H1 (cell line): ENCODE data around the gene SLC2A11. TPM values are rescaled to one million over a fixed set of nuclear protein-coding genes. Genes with fewer than 3 reads are reported as not detected.

Source experiments
- CTCF ChIA-PET: fragments of 300-600 bp; sonication (Branson Sonifier 250); formaldehyde crosslinking; loops from one replicate; lab custom pipeline; 2021; ENCODE audit not compliant: partially characterized antibody; lab: Charles Lee
- POLR2A ChIA-PET: fragments of 300-600 bp; sonication (Branson Sonifier 250); formaldehyde crosslinking; loops from one replicate; lab custom pipeline; 2021; ENCODE audit warnings: inconsistent platforms; ENCODE audit not compliant: partially characterized antibody; lab: Charles Lee
- DNase-seq, 2 experiments: peaks; one replicate each; pipeline versions ENCODE4 v3.0.0 to v3.0.0-alpha.2; 2010 to 2022; ENCODE audit warnings: low spot score in 2 of 2, low read depth in 1 of 2, mixed read lengths in 1 of 2
- FAIRE-seq: peaks from 2 replicates; lab custom pipeline; 2011; peaks lifted over from hg19 to GRCh38; lab: Jason Lieb, UNC
- H2AFZ ChIP-seq: 2 replicates; pipeline ENCODE4 v1.8.1; 2012; ENCODE audit warnings: low read length, inconsistent platforms
- H2AK5ac ChIP-seq: 2 replicates; pipeline ENCODE4 v1.6.1; 2013; ENCODE audit warnings: low read depth, low read length
- H2BK120ac ChIP-seq: replicated peaks from 2 replicates; pipeline ENCODE3; 2013; ENCODE audit warnings: low read depth, low read length, inconsistent platforms
- H2BK12ac ChIP-seq: 2 replicates; pipeline ENCODE4 v1.6.1; 2013; ENCODE audit warnings: low read depth, low read length
- H2BK15ac ChIP-seq: 2 replicates; pipeline ENCODE4 v1.6.1; 2013; ENCODE audit warnings: low read length
- H2BK20ac ChIP-seq: 2 replicates; pipeline ENCODE4 v1.6.1; 2013; ENCODE audit warnings: low read length
- H2BK5ac ChIP-seq: 2 replicates; pipeline ENCODE4 v1.6.1; 2013; ENCODE audit warnings: low read depth, low read length
- H3K14ac ChIP-seq: 2 replicates; pipeline ENCODE4 v1.6.1; 2013; ENCODE audit warnings: inconsistent platforms; ENCODE audit not compliant: insufficient read length
- H3K18ac ChIP-seq: 2 replicates; pipeline ENCODE4 v1.6.1; 2013; ENCODE audit warnings: low read length; ENCODE audit errors: extremely low read depth
- H3K23ac ChIP-seq: 2 replicates; pipeline ENCODE4 v1.6.1; 2013; ENCODE audit warnings: inconsistent platforms; ENCODE audit not compliant: insufficient read length
- H3K23me2 ChIP-seq: 2 replicates; pipeline ENCODE4 v1.6.1; 2013; ENCODE audit warnings: low read depth, low read length
- H3K27ac ChIP-seq: 2 replicates; pipeline ENCODE4 v1.6.1; 2011; ENCODE audit warnings: low read depth, low read length, inconsistent platforms
- H3K27me3 ChIP-seq, 4 experiments: replicated peaks in 1 of 4; 1 replicate in 1 of 4; 2 replicates in 3 of 4; pipeline versions ENCODE4 v1.6.1 to v1.8.1; 2011 to 2013; ENCODE audit warnings: low read length in 3 of 4, mild to moderate bottlenecking in 3 of 4, inconsistent platforms in 2 of 4, mixed read lengths in 2 of 4, moderate library complexity in 1 of 4; ENCODE audit not compliant: control insufficient read depth in 3 of 4, insufficient read depth in 3 of 4; ENCODE audit errors: extremely low read depth in 1 of 4
- H3K36me3 ChIP-seq, 4 experiments: 2 replicates each; pipeline versions ENCODE4 v1.6.1 to v1.8.1; 2011 to 2013; ENCODE audit warnings: mild to moderate bottlenecking in 4 of 4, low read length in 3 of 4, moderate library complexity in 2 of 4, control low read depth in 1 of 4, inconsistent platforms in 1 of 4; ENCODE audit not compliant: insufficient read depth in 4 of 4, control insufficient read depth in 2 of 4
- H3K4ac ChIP-seq: replicated peaks from 2 replicates; pipeline ENCODE3; 2013; ENCODE audit warnings: low read length, low read depth, mixed read lengths, inconsistent platforms; ENCODE audit not compliant: insufficient read length
- H3K4me1 ChIP-seq, 4 experiments: replicated peaks in 1 of 4; 1 replicate in 1 of 4; 2 replicates in 3 of 4; pipeline versions ENCODE4 v1.6.1 to v1.8.1; 2011 to 2013; ENCODE audit warnings: low read length in 3 of 4, inconsistent platforms in 2 of 4, mixed read lengths in 1 of 4; ENCODE audit not compliant: insufficient read depth in 4 of 4, control insufficient read depth in 3 of 4
- H3K4me2 ChIP-seq, 2 experiments: 2 replicates each; pipeline versions ENCODE4 v1.6.1 to v1.8.1; 2011 to 2013; ENCODE audit warnings: low read depth in 2 of 2, low read length in 2 of 2, control low read depth in 1 of 2, inconsistent platforms in 1 of 2, mild to moderate bottlenecking in 1 of 2; ENCODE audit not compliant: insufficient read depth in 1 of 2
- H3K4me3 ChIP-seq, 4 experiments: fragments of 200-600, 300-600 bp in 1 of 4; sonication (generic), shearing (Covaris generic), sonication (Bioruptor Twin) in 1 of 4; 2 replicates each; pipeline versions ENCODE4 v1.5.1 to v1.8.1; 2011 to 2016; ENCODE audit warnings: low read length in 4 of 4, low read depth in 3 of 4, control low read depth in 2 of 4, inconsistent platforms in 2 of 4, mild to moderate bottlenecking in 2 of 4, mixed read lengths in 1 of 4, moderate library complexity in 1 of 4; ENCODE audit not compliant: insufficient read depth in 2 of 4; ENCODE audit errors: extremely low read depth in 1 of 4
- H3K56ac ChIP-seq: replicated peaks from 2 replicates; pipeline ENCODE3; 2013; ENCODE audit warnings: low read depth, mild to moderate bottlenecking, mixed read lengths, low read length, inconsistent platforms; ENCODE audit not compliant: insufficient read length
- H3K79me1 ChIP-seq: 2 replicates; pipeline ENCODE4 v1.6.1; 2013; ENCODE audit warnings: low read depth, low read length, control low read depth
- H3K79me2 ChIP-seq, 2 experiments: 2 replicates each; pipeline versions ENCODE4 v1.6.1 to v1.8.1; 2012 to 2013; ENCODE audit warnings: low read length in 2 of 2, mild to moderate bottlenecking in 2 of 2, inconsistent platforms in 1 of 2; ENCODE audit not compliant: insufficient read depth in 2 of 2, control insufficient read depth in 1 of 2
- H3K9ac ChIP-seq, 4 experiments: replicated peaks in 1 of 4; 1 replicate in 1 of 4; 2 replicates in 3 of 4; pipeline versions ENCODE4 v1.6.1 to v1.8.1; 2011 to 2013; ENCODE audit warnings: low read depth in 3 of 4, low read length in 3 of 4, control low read depth in 2 of 4, mild to moderate bottlenecking in 2 of 4, moderate library complexity in 2 of 4, inconsistent platforms in 1 of 4; ENCODE audit errors: extremely low read depth in 1 of 4
- H3K9me3 ChIP-seq, 2 experiments: 2 replicates each; pipeline versions ENCODE4 v1.6.1 to v1.8.1; 2012 to 2013; ENCODE audit warnings: mild to moderate bottlenecking in 2 of 2, moderate library complexity in 2 of 2, control low read depth in 1 of 2, inconsistent platforms in 1 of 2, low read depth in 1 of 2, low read length in 1 of 2, mixed read lengths in 1 of 2; ENCODE audit not compliant: insufficient read depth in 2 of 2
- H4K20me1 ChIP-seq, 2 experiments: replicated peaks in 1 of 2; 2 replicates each; pipeline versions ENCODE3 to v1.8.1; 2011 to 2013; ENCODE audit warnings: inconsistent platforms in 2 of 2, low read length in 2 of 2, mild to moderate bottlenecking in 1 of 2; ENCODE audit not compliant: insufficient read depth in 2 of 2, control insufficient read depth in 1 of 2
- H4K5ac ChIP-seq: 2 replicates; pipeline ENCODE4 v1.6.1; 2013; ENCODE audit warnings: low read length, low read depth, mixed read lengths, inconsistent platforms; ENCODE audit not compliant: insufficient read length
- H4K8ac ChIP-seq: 2 replicates; pipeline ENCODE4 v1.8.0; 2013; ENCODE audit warnings: mild to moderate bottlenecking, moderate library complexity, low read length, inconsistent platforms; ENCODE audit not compliant: insufficient read depth; ENCODE audit errors: extremely low read depth
- H4K91ac ChIP-seq: replicated peaks from 2 replicates; pipeline ENCODE3; 2013; ENCODE audit warnings: low read length, mixed read lengths, inconsistent platforms; ENCODE audit not compliant: insufficient read length
- EP300 ChIP-seq, 2 experiments: IDR thresholded peaks; 1 replicate in 1 of 2; 2 replicates in 1 of 2; pipeline ENCODE4 v1.6.1; 2011 to 2012; ENCODE audit warnings: low read depth in 2 of 2, low read length in 2 of 2, mild to moderate bottlenecking in 2 of 2, borderline replicate concordance in 1 of 2, inconsistent platforms in 1 of 2, moderate library complexity in 1 of 2
- KDM4A ChIP-seq: IDR thresholded peaks from one replicate; pipeline ENCODE4 v1.7.1; 2012; ENCODE audit warnings: low read depth, mild to moderate bottlenecking, moderate library complexity, low read length, inconsistent platforms; ENCODE audit not compliant: severe bottlenecking
- POU5F1 ChIP-seq: IDR thresholded peaks from 2 replicates; pipeline ENCODE4 v1.6.1; 2011; ENCODE audit warnings: low read depth, mild to moderate bottlenecking, low read length, moderate library complexity
- RAD21 ChIP-seq, 2 experiments: IDR thresholded peaks in 1 of 2; conservative IDR thresholded peaks in 1 of 2; 2 replicates each; pipeline ENCODE4 v1.6.1; 2011; ENCODE audit warnings: low read depth in 2 of 2, low read length in 2 of 2, improper control_type of control experiment in 1 of 2, inconsistent platforms in 1 of 2, mild to moderate bottlenecking in 1 of 2, moderate library complexity in 1 of 2
- RBBP5 ChIP-seq: IDR thresholded peaks from 2 replicates; pipeline ENCODE4 v1.7.1; 2012; ENCODE audit warnings: low read depth, mild to moderate bottlenecking, inconsistent platforms, low read length, moderate library complexity, borderline replicate concordance
- RNF2 ChIP-seq: fragments of 200-900, 300-1000 bp; sonication (generic); IDR thresholded peaks from 2 replicates; pipeline ENCODE4 v1.7.1; 2016; ENCODE audit warnings: borderline replicate concordance, low read depth, mild to moderate bottlenecking, antibody characterized with exemption, low read length; ENCODE audit not compliant: poor library complexity, severe bottlenecking; ENCODE audit errors: missing control alignments
- SAP30 ChIP-seq: fragments of 300-600 bp; sonication (generic); IDR thresholded peaks from 2 replicates; pipeline ENCODE4 v1.7.1; 2012; ENCODE audit warnings: low read length, moderate library complexity, mild to moderate bottlenecking, inconsistent platforms; ENCODE audit not compliant: insufficient read depth, insufficient replicate concordance
- SUZ12 ChIP-seq: fragments of 200-600 bp; sonication (generic); IDR thresholded peaks from 2 replicates; pipeline ENCODE4 v1.6.1; 2012; ENCODE audit warnings: mild to moderate bottlenecking, inconsistent platforms, low read length, moderate library complexity, mixed read lengths
- WGBS, 2 experiments: shearing (Covaris generic) in 1 of 2; methylation state at CpG; one replicate each; pipeline versions ENCODE4 v1.1.6 to v1.1.7; 2013 to 2015; ENCODE audit warnings: low lambda C conversion rate in 2 of 2, mixed read lengths in 2 of 2, inconsistent platforms in 1 of 2, low coverage in 1 of 2, missing lambda C conversion rate in 1 of 2; ENCODE audit not compliant: insufficient replicate concordance in 2 of 2, insufficient coverage in 1 of 2, insufficient read length in 1 of 2; ENCODE audit errors: extremely low coverage in 1 of 2, missing lambda C conversion rate in 1 of 2; 5-methylcytosine and 5-hydroxymethylcytosine counted together
- polyA plus RNA-seq, 7 experiments: library from polyadenylated mRNA; depleted of rRNA in 3 of 7; stranded (reverse) in 5 of 7; unstranded in 2 of 7; fragments of >200 nt in 5 of 7; fragments of 200-250 nt in 2 of 7; gene quantifications; 1 replicate in 5 of 7; 2 replicates in 1 of 7; 4 replicates in 1 of 7; pipeline versions ENCODE4 v1.2.1 to v1.2.3, GENCODE V29; 2011 to 2013; ENCODE audit warnings: missing spikeins in 2 of 7, mixed read lengths in 2 of 7
- total RNA-seq: library from RNA; stranded (reverse); fragmentation: NEBNext Ultra II Directional; extraction: Animal tissue kit (Norgen Biotek cat#: 25700); gene quantifications from 2 replicates; pipeline ENCODE4 v1.2.1, GENCODE V29; 2021

The SLC2A11 gene
- total and polyA plus RNA-seq, 2 of the 8 experiments (the other 6 are each of a cell fraction or from before 2014, with no cell fraction given): 10.7 to 12.5 TPM

DNA sequence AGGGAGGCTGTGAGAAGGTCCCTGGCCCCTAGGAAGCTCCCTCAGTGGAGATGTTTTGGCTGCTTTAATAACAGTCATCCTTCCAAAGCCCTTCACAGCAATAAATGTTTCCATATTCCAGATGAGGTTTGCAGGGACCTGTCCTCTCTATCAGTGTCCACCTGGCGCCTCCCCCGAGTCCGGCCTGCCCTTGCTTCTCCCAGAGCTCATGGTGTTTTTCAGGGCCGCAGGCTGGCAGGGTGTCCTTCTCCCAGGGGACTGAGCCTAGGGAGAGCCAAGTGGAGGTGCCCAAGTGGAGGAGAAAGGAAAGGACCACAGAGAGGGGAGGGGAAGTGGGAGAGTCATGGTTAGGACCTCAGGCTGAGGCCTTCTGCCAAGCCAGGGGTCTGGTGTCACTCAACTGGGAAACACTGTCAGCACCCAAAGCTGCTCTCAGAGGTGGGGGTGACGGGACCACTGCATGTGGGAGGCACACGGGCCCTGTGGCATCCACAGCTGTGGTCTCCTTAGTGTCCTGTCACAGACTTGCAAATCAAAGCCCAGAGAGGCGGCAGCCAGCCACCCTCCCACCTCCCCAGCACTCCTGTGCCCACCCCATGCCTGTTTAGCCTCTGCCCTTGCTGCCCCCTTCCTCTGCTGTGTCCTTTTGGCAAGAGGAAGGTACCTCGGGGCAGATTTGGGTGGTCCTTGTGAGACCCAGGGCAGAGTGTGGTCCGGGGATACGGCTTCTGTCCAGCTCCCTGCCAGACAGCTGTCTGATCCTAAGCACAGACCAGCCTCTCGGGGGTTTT lies 25.3 kb upstream of the SLC2A11 start:
- H3K79me1 ChIP-seq: peaks cover 4% of the 10 kb centered on the region; the same call in 1 of the 2 replicates
- no peak overlapping the region for H2BK5ac ChIP-seq
- no peak overlapping the region for H3K4me2 ChIP-seq
- H3K27ac ChIP-seq: no peak overlapping the region
- CTCF ChIA-PET: interaction anchor here (0.6 to 1.2 kb wide), 2 partner anchors 14 to 43 kb away, joined by 3 to 4 read pairs; no protein-coding TSS in a partner anchor
- peaks cover 0 to 2% (median 0%) of the 10 kb centered on the region in 4 experiments; a peak in 1 of 7 replicates for H3K4me1 ChIP-seq
- H3K18ac ChIP-seq: no peak overlapping the region
- POLR2A ChIA-PET: interaction anchor here (1.3 kb wide), 1 partner anchor 64 kb away, joined by 3 read pairs; no protein-coding TSS in a partner anchor
- H3K9ac ChIP-seq: no peak overlapping the region
- H2BK120ac ChIP-seq: no peak overlapping the region
- H2AK5ac ChIP-seq: no peak overlapping the region
- H4K5ac ChIP-seq: no peak overlapping the region
- no peak overlapping the region for H4K91ac ChIP-seq
- peaks cover 6 to 29% of the 10 kb centered on the region in 2 experiments for H4K20me1 ChIP-seq
- no peaks in the 10 kb centered on the region for H3K23me2 ChIP-seq
- no peak overlapping the region for H2AFZ ChIP-seq
- H2BK12ac ChIP-seq: no peak overlapping the region
- H3K79me2 ChIP-seq: no peaks in the 10 kb centered on the region; a peak in 1 of 4 replicates
- no peak overlapping the region for H3K56ac ChIP-seq
- 81% methylated on average over 11 of the region's 11 CpGs; no CpG with 5 or more reads in 1 of the 2 experiments for WGBS, 2 experiments
- no peak overlapping the region for H2BK20ac ChIP-seq
- DNase-seq: no peak
- no peaks in the 10 kb centered on the region for H3K9me3 ChIP-seq
- peaks cover 0 to 27% (median 10%) of the 10 kb centered on the region in 4 experiments; a peak in 4 of 8 replicates for H3K36me3 ChIP-seq
- FAIRE-seq: no peak
- no peak overlapping the region for H3K14ac ChIP-seq
- no peak overlapping the region for H3K4ac ChIP-seq
- H3K4me3 ChIP-seq: no peak overlapping the region
- no peak overlapping the region for H3K23ac ChIP-seq
- no peak overlapping the region for H2BK15ac ChIP-seq
- no peaks in the 10 kb centered on the region; a peak in 1 of 7 replicates for H3K27me3 ChIP-seq
- no peak overlapping the region for H4K8ac ChIP-seq
- TF ChIP-seq SAP30 (no peak), EP300 (IDR thresholded peaks at IDR 0.05; ENCODE audit: borderline replicate concordance in 1 of 2, low read depth in 2 of 2, low read length in 2 of 2) (no peak), RAD21 (IDR thresholded peaks at IDR 0.05 in 1 of 2, conservative IDR thresholded peaks at IDR 0.05 in 1 of 2; ENCODE audit: low read depth in 2 of 2, low read length in 2 of 2) (no peak), SUZ12 (no peak), RNF2 (no peak), POU5F1 (no peak), RBBP5 (no peak), KDM4A (no peak)
